Erythroblast (primary cell): Measurements from ENCODE around the gene FCAMR.

Experiments
- GATA1 ChIP-seq: IDR thresholded peaks from 2 replicates; pipeline ENCODE4 v1.6.1; 2011; ENCODE audit warnings: low read depth, mild to moderate bottlenecking, control low read depth, low read length, moderate library complexity
- POLR2A ChIP-seq: IDR thresholded peaks from 2 replicates; pipeline ENCODE4 v1.6.1; 2011; ENCODE audit warnings: mild to moderate bottlenecking, low read length

DNA sequence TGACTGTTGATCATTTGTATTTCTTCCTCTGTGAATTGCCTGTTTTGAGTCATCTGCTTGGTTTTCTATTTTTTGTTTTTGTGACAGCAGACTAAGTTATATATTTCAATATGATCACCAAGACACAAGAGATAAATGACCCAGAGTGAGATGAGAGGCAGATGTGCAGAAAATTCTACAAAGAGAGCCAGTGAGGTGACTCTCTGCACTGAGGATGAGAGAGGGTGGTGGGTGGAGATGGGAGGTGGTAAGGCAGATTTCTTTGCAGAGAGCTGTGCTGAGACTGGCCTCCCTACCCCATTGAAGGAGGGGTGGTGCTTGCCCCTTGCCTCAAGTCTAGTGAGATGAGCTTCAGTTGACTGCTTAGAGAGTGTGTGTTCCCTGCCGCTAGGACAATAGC lies 17.6 kb upstream of the FCAMR start:
- no peak for TF ChIP-seq POLR2A
- no peak for TF ChIP-seq GATA1
